BE2C (cell line): ENCODE results near the gene FRMD5.

Experiments used
- DNase-seq: peaks from one replicate; pipeline ENCODE4 v3.0.0-alpha.2; 2020
- H3K27me3 ChIP-seq: fragments of 250-450 bp; sonication (Bioruptor Pico); 2 replicates; pipeline ENCODE4 v1.5.1; 2020; ENCODE audit warnings: mild to moderate bottlenecking
- H3K36me3 ChIP-seq: fragments of 250-450 bp; sonication (Bioruptor Pico); 2 replicates; pipeline ENCODE4 v1.5.1; 2020; ENCODE audit warnings: mild to moderate bottlenecking
- H3K4me1 ChIP-seq: fragments of 250-450 bp; sonication (Bioruptor Pico); 2 replicates; pipeline ENCODE4 v1.5.1; 2020
- H3K4me3 ChIP-seq: 2 replicates; pipeline ENCODE4 v1.5.1; 2011; ENCODE audit warnings: low read depth, low read length
- H3K9me3 ChIP-seq: fragments of 250-450 bp; sonication (Bioruptor Pico); 2 replicates; pipeline ENCODE4 v1.5.1; 2020
- TF ChIP-seq, protein P1 (sequence below): IDR thresholded peaks from 2 replicates; pipeline ENCODE4 v1.5.1; 2012; ENCODE audit warnings: mild to moderate bottlenecking, low read depth, low read length

FRMD5 gene

DNA sequence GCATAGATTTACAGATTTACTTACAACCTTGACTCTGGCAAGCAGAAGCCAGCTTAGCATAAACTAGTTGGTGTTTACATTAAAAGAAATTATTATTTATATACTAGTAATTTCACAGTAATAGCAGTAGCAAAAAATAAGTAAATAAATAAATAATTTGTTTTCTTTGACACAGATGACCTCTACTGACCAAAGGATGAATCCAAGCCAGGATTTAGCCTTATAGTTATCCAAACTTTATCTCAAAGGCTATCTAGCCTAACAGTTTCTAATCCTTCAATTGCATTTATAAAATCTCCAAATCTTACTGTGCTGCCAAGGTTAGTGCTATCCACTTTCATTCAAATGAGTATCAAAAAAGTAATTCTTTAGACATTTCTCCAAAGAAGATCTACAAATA lies 64.3 kb downstream of the FRMD5 start:
- no peaks in the 10 kb centered on the region for H3K36me3 ChIP-seq
- no peaks in the 10 kb centered on the region for H3K9me3 ChIP-seq
- no peaks in the 10 kb centered on the region; the same call in 1 of the 2 replicates for H3K4me1 ChIP-seq
- no peaks in the 10 kb centered on the region for H3K27me3 ChIP-seq
- no peak for DNase-seq
- TF ChIP-seq, protein P1, sequence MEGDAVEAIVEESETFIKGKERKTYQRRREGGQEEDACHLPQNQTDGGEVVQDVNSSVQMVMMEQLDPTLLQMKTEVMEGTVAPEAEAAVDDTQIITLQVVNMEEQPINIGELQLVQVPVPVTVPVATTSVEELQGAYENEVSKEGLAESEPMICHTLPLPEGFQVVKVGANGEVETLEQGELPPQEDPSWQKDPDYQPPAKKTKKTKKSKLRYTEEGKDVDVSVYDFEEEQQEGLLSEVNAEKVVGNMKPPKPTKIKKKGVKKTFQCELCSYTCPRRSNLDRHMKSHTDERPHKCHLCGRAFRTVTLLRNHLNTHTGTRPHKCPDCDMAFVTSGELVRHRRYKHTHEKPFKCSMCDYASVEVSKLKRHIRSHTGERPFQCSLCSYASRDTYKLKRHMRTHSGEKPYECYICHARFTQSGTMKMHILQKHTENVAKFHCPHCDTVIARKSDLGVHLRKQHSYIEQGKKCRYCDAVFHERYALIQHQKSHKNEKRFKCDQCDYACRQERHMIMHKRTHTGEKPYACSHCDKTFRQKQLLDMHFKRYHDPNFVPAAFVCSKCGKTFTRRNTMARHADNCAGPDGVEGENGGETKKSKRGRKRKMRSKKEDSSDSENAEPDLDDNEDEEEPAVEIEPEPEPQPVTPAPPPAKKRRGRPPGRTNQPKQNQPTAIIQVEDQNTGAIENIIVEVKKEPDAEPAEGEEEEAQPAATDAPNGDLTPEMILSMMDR = no peak
- H3K4me3 ChIP-seq = no peak overlapping the region

DNA sequence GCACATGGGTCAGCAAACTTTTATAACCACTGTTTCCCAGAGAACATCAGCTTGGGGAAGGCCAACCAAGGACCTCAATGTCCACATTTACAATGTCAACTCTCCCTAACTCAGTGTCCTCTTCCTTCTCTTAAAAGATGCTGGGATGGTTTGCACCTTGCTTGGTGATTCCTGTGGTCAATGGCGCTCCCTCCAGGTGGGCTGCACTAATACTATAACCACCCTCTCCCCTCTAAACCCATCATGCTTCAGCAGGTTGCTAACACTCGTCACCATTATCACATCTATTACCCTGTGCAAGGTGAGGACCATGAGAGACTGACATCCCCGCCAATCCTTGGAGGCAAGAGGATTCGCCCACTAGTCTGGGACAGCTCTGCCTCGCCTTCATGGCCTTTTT lies 65.2 kb downstream of the FRMD5 start:
- DNase-seq = no peak
- no peaks in the 10 kb centered on the region for H3K27me3 ChIP-seq
- no peaks in the 10 kb centered on the region for H3K9me3 ChIP-seq
- no peaks in the 10 kb centered on the region for H3K36me3 ChIP-seq
- H3K4me1 ChIP-seq = no peaks in the 10 kb centered on the region; the same call in 1 of the 2 replicates
- no peak overlapping the region for H3K4me3 ChIP-seq
- TF ChIP-seq, protein P1 = no peak

DNA sequence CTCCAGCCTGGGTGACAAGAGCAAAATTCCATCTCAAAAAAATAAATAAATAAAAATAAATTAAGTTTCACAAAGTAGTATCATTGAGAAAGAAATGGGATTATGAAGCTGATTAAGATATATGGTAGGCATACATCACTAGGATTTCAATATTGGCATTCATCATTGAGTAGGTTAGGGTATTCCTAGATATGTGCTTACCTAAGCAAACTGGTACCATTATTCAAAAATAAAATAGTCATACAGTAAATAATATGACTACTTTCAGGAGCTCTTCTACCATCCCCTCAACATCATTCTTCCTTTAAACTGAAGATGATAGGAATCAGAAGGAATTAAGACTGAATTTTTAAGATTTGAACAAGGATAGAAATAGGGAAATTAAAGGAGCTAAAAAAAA lies 66.6 kb downstream of the FRMD5 start:
- Histone ChIP-seq H3K27me3 (no peaks in the 10 kb centered on the region), H3K9me3 (no peaks in the 10 kb centered on the region)

DNA sequence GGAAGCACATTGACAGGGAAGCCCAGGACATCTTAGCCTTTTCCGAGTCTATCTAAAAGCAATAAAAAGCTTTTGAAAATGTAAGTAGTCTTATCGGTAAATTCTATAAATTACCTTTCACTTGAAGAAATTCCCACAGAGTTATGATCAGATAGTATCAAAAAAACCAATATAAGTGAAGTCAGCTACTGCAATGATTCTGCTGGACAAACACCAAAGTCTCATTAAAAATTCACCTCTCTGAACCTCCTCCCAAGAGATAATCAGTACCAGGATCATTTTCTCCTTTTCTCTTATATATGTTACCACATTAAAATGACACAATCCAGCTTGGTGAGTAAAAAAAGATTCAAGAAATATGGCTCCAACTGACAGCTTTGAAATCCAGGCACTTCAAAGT lies 69.2 kb downstream of the FRMD5 start:
- Histone ChIP-seq H3K4me3 (no peak overlapping the region), H3K36me3 (no peaks in the 10 kb centered on the region), H3K27me3 (no peaks in the 10 kb centered on the region), H3K9me3 (no peaks in the 10 kb centered on the region), H3K4me1 (no peaks in the 10 kb centered on the region; the same call in 1 of the 2 replicates)
- DNase-seq = no peak
- TF ChIP-seq, protein P1 = no peak

More for the DNA sequence above, 66.6 kb downstream of the FRMD5 start:
- Histone ChIP-seq H3K4me3 (no peak overlapping the region), H3K4me1 (no peaks in the 10 kb centered on the region; the same call in 1 of the 2 replicates), H3K36me3 (no peaks in the 10 kb centered on the region)
- DNase-seq = no peak
- TF ChIP-seq, protein P1 = no peak

DNA sequence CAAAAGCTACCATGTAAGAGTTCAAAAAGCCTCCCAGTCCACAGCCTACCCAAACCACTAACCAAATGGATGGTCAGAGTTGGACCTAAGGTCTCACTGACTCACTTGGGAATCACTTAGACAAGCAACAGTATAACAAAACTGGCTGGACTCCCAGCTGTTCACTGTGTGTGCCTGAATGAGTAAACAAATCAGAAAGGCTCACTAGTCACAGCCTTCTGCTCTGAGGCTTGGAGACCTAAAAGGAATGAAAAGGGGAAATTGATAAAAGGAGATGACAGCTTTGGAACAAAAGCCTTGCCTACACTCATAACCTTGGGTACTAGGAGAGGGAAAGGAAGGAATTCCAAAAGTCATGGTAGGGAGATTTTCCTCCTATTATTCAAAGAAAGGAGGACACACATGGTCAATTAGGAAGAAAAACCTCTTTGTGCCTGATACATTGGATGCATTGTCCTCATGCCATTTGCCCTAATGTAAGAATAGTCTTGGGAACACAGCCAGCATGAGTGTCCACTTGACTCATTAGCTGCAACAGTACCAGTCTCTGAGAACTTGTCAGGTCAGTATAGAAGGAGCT lies 92.3 kb downstream of the FRMD5 start:
- H3K4me3 ChIP-seq = no peak overlapping the region
- H3K9me3 ChIP-seq = no peaks in the 10 kb centered on the region
- H3K27me3 ChIP-seq = no peaks in the 10 kb centered on the region
- TF ChIP-seq, protein P1 = no peak
- no peaks in the 10 kb centered on the region for H3K4me1 ChIP-seq
- no peak for DNase-seq
- no peaks in the 10 kb centered on the region for H3K36me3 ChIP-seq

DNA sequence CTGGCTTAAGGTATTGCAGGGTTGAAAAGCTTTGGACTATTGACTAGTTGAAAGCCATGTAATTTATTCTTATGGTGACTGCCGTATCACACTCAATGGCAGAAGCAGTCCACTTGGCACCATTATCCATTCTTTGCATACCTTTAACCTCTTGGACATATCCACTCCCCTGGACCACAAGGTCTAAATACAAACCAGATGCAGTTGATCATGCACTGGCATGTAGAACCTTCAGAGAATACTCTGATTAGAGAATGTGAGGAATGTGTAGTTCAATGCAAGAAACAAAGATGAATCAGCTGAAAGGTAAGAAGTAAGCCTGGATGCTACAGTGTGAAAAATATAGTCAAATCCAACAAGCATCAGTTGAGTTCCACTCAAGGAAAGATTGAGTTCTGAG lies 93.1 kb downstream of the FRMD5 start:
- Histone ChIP-seq H3K27me3 (no peaks in the 10 kb centered on the region), H3K9me3 (no peaks in the 10 kb centered on the region), H3K36me3 (no peaks in the 10 kb centered on the region), H3K4me1 (no peaks in the 10 kb centered on the region), H3K4me3 (no peak overlapping the region)
- no peak for DNase-seq
- TF ChIP-seq, protein P1 = no peak
